Activated CD4-positive, alpha-beta T cell treated with anti-CD3 and anti-CD28 coated beads, Interleukin-2, amount 50 U/mL, for 24 hours (primary cell): Measurements from ENCODE around the gene MCMBP.
"Not testable (repeated sequence)": the region's sequence is repeated elsewhere in the genome, so short reads cannot be mapped to it uniquely, and the experiment has no call there.

Experiments
- DNase-seq, 2 donors: peaks; one replicate each; pipeline ENCODE4 v3.0.0-alpha.2; 2020; ENCODE audit warnings: low read depth in 1 of 2, low spot score in 1 of 2

The MCMBP gene

GRCh38 chr10:119883901-119884611, 11.4 kb upstream of the MCMBP start:
- DNase-seq, result not testable (repeated sequence)

- DNase-seq, result no peak
These were observed 5.9 kb upstream of the MCMBP start for GRCh38 chr10:119878524-119878923.

- DNase-seq, result peak; percentile 77 to 83
These were observed 428 bp upstream of the MCMBP start for GRCh38 chr10:119872860-119873681.

- DNase-seq, result peak; percentile 38 to 42
These were observed 598 bp downstream of the MCMBP start for GRCh38 chr10:119871881-119872609.

- not testable (repeated sequence) for DNase-seq
These were observed 3.2 kb downstream of the MCMBP start for GRCh38 chr10:119869398-119869797.

GRCh38 chr10:119867317-119867716, 5.3 kb downstream of the MCMBP start:
- no peak for DNase-seq

GRCh38 chr10:119865699-119866240, 6.9 kb downstream of the MCMBP start:
- DNase-seq, result no peak

- no peak for DNase-seq
These were observed 8.6 kb downstream of the MCMBP start for GRCh38 chr10:119863951-119864565.

- no peak for DNase-seq
These were observed 10.1 kb downstream of the MCMBP start for GRCh38 chr10:119862524-119862923.

- DNase-seq, result no peak
These were observed 11.6 kb downstream of the MCMBP start for GRCh38 chr10:119860866-119861607.

GRCh38 chr10:119859420-119860258, 13.0 kb downstream of the MCMBP start:
- DNase-seq, result no peak

GRCh38 chr10:119858063-119858462, 14.6 kb downstream of the MCMBP start:
- DNase-seq, result no peak

GRCh38 chr10:119853574-119853973, 19.1 kb downstream of the MCMBP start:
- DNase-seq, result no peak

GRCh38 chr10:119852822-119853221, 19.8 kb downstream of the MCMBP start:
- DNase-seq, result no peak

GRCh38 chr10:119852277-119852676, 20.4 kb downstream of the MCMBP start:
- no peak for DNase-seq

GRCh38 chr10:119849944-119850343, 22.7 kb downstream of the MCMBP start:
- DNase-seq, result no peak

GRCh38 chr10:119849031-119849789, 23.4 kb downstream of the MCMBP start:
- DNase-seq, result no peak

GRCh38 chr10:119845656-119846055, 27.0 kb downstream of the MCMBP start:
- DNase-seq, result no peak

GRCh38 chr10:119834188-119834587, 38.5 kb downstream of the MCMBP start:
- DNase-seq, result peak in 1 of 2 donors; percentile 35
